GM12878 (cell line): ENCODE measurements around the gene COL23A1. TPM values are rescaled to one million over a fixed set of nuclear protein-coding genes. Genes with fewer than 3 reads are reported as not detected.

ENCODE experiments used
- ATAC-seq: fragments of 200-7000 bp; cut with Tn5 transposase; 3 replicates; pipeline ENCODE4 v1.9.1; 2020; ENCODE audit warnings: mild to moderate bottlenecking, moderate library complexity
- BruUV-seq: library from RNA; stranded (reverse); fragments of 400-500 nt; replicated peaks from 2 replicates; lab custom pipeline; 2021; lab: Mats Ljungman, UMichigan
- CTCF ChIA-PET: fragments of 300-600 bp; sonication (Branson Sonifier 250); formaldehyde crosslinking; extraction: SDS; loops from one replicate; lab custom pipeline; 2021; ENCODE audit warnings: inconsistent platforms; lab: Yijun Ruan, JAX
- POLR2A ChIA-PET: fragments of 350-600 bp; formaldehyde crosslinking; extraction: SDS; loops from one replicate; lab custom pipeline; 2021; ENCODE audit warnings: inconsistent platforms; lab: Charles Lee
- RAD21 ChIA-PET: fragments of 300-600 bp; sonication (Branson Sonifier 250); formaldehyde crosslinking; loops from one replicate; lab custom pipeline; 2023; ENCODE audit warnings: antibody characterized with exemption; ENCODE audit not compliant: unreplicated experiment; lab: Charles Lee
- SMC1A ChIA-PET: fragments of 300-600 bp; sonication (Branson Sonifier 250); formaldehyde crosslinking; loops from one replicate; lab custom pipeline; 2023; ENCODE audit not compliant: unreplicated experiment, uncharacterized antibody; lab: Charles Lee
- DNase-seq: peaks from one replicate; pipeline ENCODE4 v3.0.0-alpha.2; 2011; ENCODE audit warnings: low read depth, low spot score
- FAIRE-seq: peaks from 3 replicates; lab custom pipeline; 2011; peaks lifted over from hg19 to GRCh38; lab: Jason Lieb, UNC
- H2AFZ ChIP-seq: 2 replicates; pipeline ENCODE4 v1.6.0; 2011; ENCODE audit warnings: low read depth, low read length, control low read depth; ENCODE audit not compliant: control insufficient read depth
- H3K27ac ChIP-seq: 2 replicates; pipeline ENCODE4 v1.5.1; 2011; ENCODE audit warnings: control low read depth; ENCODE audit not compliant: control insufficient read depth, insufficient read depth
- H3K27me3 ChIP-seq, 2 experiments: replicated peaks in 1 of 2; 2 replicates each; pipeline versions ENCODE4 v1.6.0 to v1.6.1; 2011; ENCODE audit warnings: low read length in 1 of 2; ENCODE audit not compliant: control insufficient read depth in 2 of 2, insufficient read depth in 2 of 2
- H3K36me3 ChIP-seq, 2 experiments: 2 replicates each; pipeline ENCODE4 v1.5.1; 2011; ENCODE audit warnings: low read length in 1 of 2; ENCODE audit not compliant: control insufficient read depth in 2 of 2, insufficient read depth in 2 of 2
- H3K4me1 ChIP-seq: 2 replicates; pipeline ENCODE4 v1.6.1; 2011; ENCODE audit warnings: mild to moderate bottlenecking, low read length, moderate library complexity, mixed read lengths; ENCODE audit not compliant: control insufficient read depth, insufficient read depth
- H3K4me2 ChIP-seq: 2 replicates; pipeline ENCODE4 v1.6.0; 2011; ENCODE audit warnings: control low read depth; ENCODE audit not compliant: control insufficient read depth, insufficient read depth
- H3K4me3 ChIP-seq: fragments of 200-600 bp; sonication (generic); 2 replicates; pipeline ENCODE4 v1.5.1; 2016
- H3K79me2 ChIP-seq: 2 replicates; pipeline ENCODE4 v1.6.0; 2011; ENCODE audit warnings: low read length; ENCODE audit not compliant: control insufficient read depth, insufficient read depth
- H3K9ac ChIP-seq: 2 replicates; pipeline ENCODE4 v1.8.0; 2011; ENCODE audit warnings: low read length, control low read depth, mixed read lengths; ENCODE audit not compliant: control insufficient read depth, insufficient read depth
- H3K9me3 ChIP-seq: replicated peaks from 3 replicates; pipeline ENCODE4 v1.5.1; 2011; ENCODE audit warnings: mild to moderate bottlenecking, low read length; ENCODE audit not compliant: control insufficient read depth, insufficient read depth
- H4K20me1 ChIP-seq: 2 replicates; pipeline ENCODE4 v1.6.0; 2011; ENCODE audit not compliant: control insufficient read depth, insufficient read depth
- GATAD2B ChIP-seq: fragments of 450-650 bp; conservative IDR thresholded peaks from 2 replicates; pipeline ENCODE4 v1.6.1; 2017; ENCODE audit warnings: low read depth, mild to moderate bottlenecking, moderate library complexity
- JUND ChIP-seq: IDR thresholded peaks from 2 replicates; pipeline ENCODE4 v1.6.1; 2012; ENCODE audit warnings: low read depth, mild to moderate bottlenecking, low read length, improper control_type of control experiment, moderate library complexity
- NFIC ChIP-seq: IDR thresholded peaks from 2 replicates; pipeline ENCODE4 v1.6.1; 2012; ENCODE audit warnings: low read depth, mild to moderate bottlenecking, inconsistent platforms, low read length, moderate library complexity
- RAD21 ChIP-seq: IDR thresholded peaks from 2 replicates; pipeline ENCODE4 v1.6.1; 2011; ENCODE audit warnings: mild to moderate bottlenecking, low read depth, low read length, moderate library complexity; ENCODE audit not compliant: insufficient read depth
- SRF ChIP-seq, 2 experiments: IDR thresholded peaks; 2 replicates each; pipeline ENCODE4 v1.6.1; 2011; ENCODE audit warnings: low read depth in 2 of 2, low read length in 2 of 2, mild to moderate bottlenecking in 1 of 2, moderate library complexity in 1 of 2
- WGBS: methylation state at CpG from one replicate; pipeline ENCODE4 v1.1.6; 2016; ENCODE audit warnings: low lambda C conversion rate; ENCODE audit not compliant: insufficient replicate concordance, insufficient coverage; ENCODE audit errors: missing lambda C conversion rate; 5-methylcytosine and 5-hydroxymethylcytosine counted together
- in situ Hi-C: fragments of 300-500 bp; cut with MboI; formaldehyde crosslinking; loops from 9 replicates; pipeline ENCODE4 v1.14.3; 2018; ENCODE audit warnings: mixed read lengths
- intact Hi-C: fragments of 100-400 bp; cut with micrococcal nuclease; formaldehyde crosslinking; loops from one replicate; pipeline ENCODE4 v1.14.2; 2022; ENCODE audit not compliant: unreplicated experiment
- polyA plus RNA-seq, 11 experiments: library from polyadenylated mRNA; depleted of rRNA in 4 of 11; unstranded in 6 of 11; stranded (reverse) in 5 of 11; fragments of >200 nt; fragmentation: Nextera tagmentation in 4 of 11; fragmentation: Illumina TruSeq in 1 of 11; extraction: Ambion mirVana in 4 of 11; extraction: Trizol in 1 of 11; gene quantifications; 1 replicate in 1 of 11; 2 replicates in 10 of 11; pipeline versions ENCODE4 v1.2.1 to v1.2.3, GENCODE V29; 2011 to 2016; ENCODE audit warnings: inconsistent platforms in 2 of 11, missing spikeins in 2 of 11, low read depth in 1 of 11
- total RNA-seq, 4 experiments: library from RNA; depleted of rRNA in 3 of 4; stranded (reverse); fragments of >200 nt in 3 of 4; fragmentation: Illumina TruSeq in 1 of 4; extraction: Trizol in 1 of 4; gene quantifications; 2 replicates each; pipeline versions ENCODE4 v1.2.1 to v1.2.3, GENCODE V29; 2013 to 2021
- TF ChIP-seq, protein P1 (sequence below): fragments of 450-650 bp; IDR thresholded peaks from 2 replicates; pipeline ENCODE4 v1.6.1; 2014; ENCODE audit warnings: mild to moderate bottlenecking
- TF ChIP-seq, protein P2 (sequence below): fragments of 150-350 bp; IDR thresholded peaks from 2 replicates; pipeline ENCODE4 v1.6.1; 2014; ENCODE audit warnings: mild to moderate bottlenecking, low read depth, low read length
- TF ChIP-seq, protein P3 (sequence below): fragments of 450-650 bp; IDR thresholded peaks from 2 replicates; pipeline ENCODE4 v1.6.1; 2017; ENCODE audit warnings: mild to moderate bottlenecking, moderate library complexity

The COL23A1 gene
- total and polyA plus RNA-seq, 10 of the 15 experiments (the other 5 are each of a cell fraction or from before 2014, with no cell fraction given) = 0.03 to 0.83 (median 0.09) TPM; not detected in 5

DNA sequence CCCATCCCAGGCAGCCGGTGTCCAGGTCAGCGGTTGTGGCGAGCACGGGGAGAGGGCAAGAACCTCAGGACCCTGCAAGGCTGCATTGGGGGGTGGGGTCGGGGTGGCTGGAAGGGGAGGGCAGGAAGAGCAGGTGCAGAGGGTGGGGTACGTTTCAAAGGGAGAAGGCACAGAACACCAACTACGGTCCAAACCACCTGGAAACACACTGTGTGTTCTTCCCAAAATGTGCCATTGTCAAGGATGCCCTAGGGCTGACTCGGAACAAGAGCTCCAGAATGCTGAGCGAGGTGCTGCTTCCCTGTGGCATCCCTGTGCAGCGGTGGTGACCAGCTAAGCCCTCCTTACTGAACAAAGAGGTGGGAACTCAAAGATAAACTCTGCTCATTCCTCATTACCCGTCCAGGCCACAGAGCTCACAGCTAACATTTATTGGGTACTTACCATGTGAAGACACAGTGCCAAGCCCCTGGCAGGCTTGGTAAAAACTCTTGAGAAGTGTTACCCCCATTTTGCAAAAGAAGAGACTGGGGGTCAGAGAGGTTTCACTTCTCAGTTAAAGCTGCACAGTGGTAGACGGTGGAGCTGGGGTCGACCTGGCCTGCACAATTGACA is 153.8 kb downstream of the COL23A1 start:
- SMC1A ChIA-PET = no interaction called here

More for the DNA sequence above, 153.8 kb downstream of the COL23A1 start:
- POLR2A ChIA-PET = no interaction called here
- Histone ChIP-seq H3K27me3 (no peaks in the 10 kb centered on the region), H3K36me3 (no peaks in the 10 kb centered on the region), H3K4me3 (no peak overlapping the region), H3K4me1 (no peaks in the 10 kb centered on the region), H3K4me2 (no peak overlapping the region), H3K9me3 (no peaks in the 10 kb centered on the region), H4K20me1 (no peaks in the 10 kb centered on the region), H3K27ac (no peak overlapping the region), H3K79me2 (no peaks in the 10 kb centered on the region), H2AFZ (no peak overlapping the region), H3K9ac (no peak overlapping the region)
- BruUV-seq = no TSS peak
- 32% methylated on average over 11 of the region's 13 CpGs for WGBS
- CTCF ChIA-PET = no interaction called here
- RAD21 ChIA-PET = no interaction called here
- in situ Hi-C loops (no loop called here), intact Hi-C loops (no loop called here)
- DNase-seq (no peak), FAIRE-seq (no peak), ATAC-seq (no peak)
- TF ChIP-seq, protein P1, sequence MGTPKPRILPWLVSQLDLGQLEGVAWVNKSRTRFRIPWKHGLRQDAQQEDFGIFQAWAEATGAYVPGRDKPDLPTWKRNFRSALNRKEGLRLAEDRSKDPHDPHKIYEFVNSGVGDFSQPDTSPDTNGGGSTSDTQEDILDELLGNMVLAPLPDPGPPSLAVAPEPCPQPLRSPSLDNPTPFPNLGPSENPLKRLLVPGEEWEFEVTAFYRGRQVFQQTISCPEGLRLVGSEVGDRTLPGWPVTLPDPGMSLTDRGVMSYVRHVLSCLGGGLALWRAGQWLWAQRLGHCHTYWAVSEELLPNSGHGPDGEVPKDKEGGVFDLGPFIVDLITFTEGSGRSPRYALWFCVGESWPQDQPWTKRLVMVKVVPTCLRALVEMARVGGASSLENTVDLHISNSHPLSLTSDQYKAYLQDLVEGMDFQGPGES = no peak
- TF ChIP-seq NFIC = no peak
- TF ChIP-seq, protein P2, sequence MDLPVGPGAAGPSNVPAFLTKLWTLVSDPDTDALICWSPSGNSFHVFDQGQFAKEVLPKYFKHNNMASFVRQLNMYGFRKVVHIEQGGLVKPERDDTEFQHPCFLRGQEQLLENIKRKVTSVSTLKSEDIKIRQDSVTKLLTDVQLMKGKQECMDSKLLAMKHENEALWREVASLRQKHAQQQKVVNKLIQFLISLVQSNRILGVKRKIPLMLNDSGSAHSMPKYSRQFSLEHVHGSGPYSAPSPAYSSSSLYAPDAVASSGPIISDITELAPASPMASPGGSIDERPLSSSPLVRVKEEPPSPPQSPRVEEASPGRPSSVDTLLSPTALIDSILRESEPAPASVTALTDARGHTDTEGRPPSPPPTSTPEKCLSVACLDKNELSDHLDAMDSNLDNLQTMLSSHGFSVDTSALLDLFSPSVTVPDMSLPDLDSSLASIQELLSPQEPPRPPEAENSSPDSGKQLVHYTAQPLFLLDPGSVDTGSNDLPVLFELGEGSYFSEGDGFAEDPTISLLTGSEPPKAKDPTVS = no peak
- no peak for TF ChIP-seq RAD21
- TF ChIP-seq, protein P3, sequence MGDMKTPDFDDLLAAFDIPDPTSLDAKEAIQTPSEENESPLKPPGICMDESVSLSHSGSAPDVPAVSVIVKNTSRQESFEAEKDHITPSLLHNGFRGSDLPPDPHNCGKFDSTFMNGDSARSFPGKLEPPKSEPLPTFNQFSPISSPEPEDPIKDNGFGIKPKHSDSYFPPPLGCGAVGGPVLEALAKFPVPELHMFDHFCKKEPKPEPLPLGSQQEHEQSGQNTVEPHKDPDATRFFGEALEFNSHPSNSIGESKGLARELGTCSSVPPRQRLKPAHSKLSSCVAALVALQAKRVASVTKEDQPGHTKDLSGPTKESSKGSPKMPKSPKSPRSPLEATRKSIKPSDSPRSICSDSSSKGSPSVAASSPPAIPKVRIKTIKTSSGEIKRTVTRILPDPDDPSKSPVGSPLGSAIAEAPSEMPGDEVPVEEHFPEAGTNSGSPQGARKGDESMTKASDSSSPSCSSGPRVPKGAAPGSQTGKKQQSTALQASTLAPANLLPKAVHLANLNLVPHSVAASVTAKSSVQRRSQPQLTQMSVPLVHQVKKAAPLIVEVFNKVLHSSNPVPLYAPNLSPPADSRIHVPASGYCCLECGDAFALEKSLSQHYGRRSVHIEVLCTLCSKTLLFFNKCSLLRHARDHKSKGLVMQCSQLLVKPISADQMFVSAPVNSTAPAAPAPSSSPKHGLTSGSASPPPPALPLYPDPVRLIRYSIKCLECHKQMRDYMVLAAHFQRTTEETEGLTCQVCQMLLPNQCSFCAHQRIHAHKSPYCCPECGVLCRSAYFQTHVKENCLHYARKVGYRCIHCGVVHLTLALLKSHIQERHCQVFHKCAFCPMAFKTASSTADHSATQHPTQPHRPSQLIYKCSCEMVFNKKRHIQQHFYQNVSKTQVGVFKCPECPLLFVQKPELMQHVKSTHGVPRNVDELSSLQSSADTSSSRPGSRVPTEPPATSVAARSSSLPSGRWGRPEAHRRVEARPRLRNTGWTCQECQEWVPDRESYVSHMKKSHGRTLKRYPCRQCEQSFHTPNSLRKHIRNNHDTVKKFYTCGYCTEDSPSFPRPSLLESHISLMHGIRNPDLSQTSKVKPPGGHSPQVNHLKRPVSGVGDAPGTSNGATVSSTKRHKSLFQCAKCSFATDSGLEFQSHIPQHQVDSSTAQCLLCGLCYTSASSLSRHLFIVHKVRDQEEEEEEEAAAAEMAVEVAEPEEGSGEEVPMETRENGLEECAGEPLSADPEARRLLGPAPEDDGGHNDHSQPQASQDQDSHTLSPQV = no peak
- no peak for TF ChIP-seq GATAD2B
- no peak for TF ChIP-seq SRF (IDR thresholded peaks at IDR 0.05; ENCODE audit: low read depth in 2 of 2, low read length in 2 of 2)
- TF ChIP-seq JUND = no peak
